HepG2 (cell line): Measurements from ENCODE around the gene AUNIP. TPM values are rescaled to one million over a fixed set of nuclear protein-coding genes. Genes with fewer than 3 reads are reported as not detected.

ENCODE experiments used
- ATF2 ChIP-seq: sonication (generic); formaldehyde crosslinking; IDR thresholded peaks from 2 replicates; pipeline ENCODE4 v1.4.0; 2020; ENCODE audit warnings: missing genetic modification reagents
- CAMTA2 ChIP-seq: sonication (generic); formaldehyde crosslinking; IDR thresholded peaks from 2 replicates; pipeline ENCODE4 v1.4.0; 2020; ENCODE audit warnings: mild to moderate bottlenecking, missing genetic modification reagents, borderline replicate concordance
- ERF ChIP-seq: IDR thresholded peaks from 2 replicates; pipeline ENCODE4 v1.6.1; 2018; ENCODE audit warnings: missing biosample characterization, missing genetic modification reagents
- EZH2 ChIP-seq: conservative IDR thresholded peaks from 2 replicates; pipeline ENCODE4 v1.6.1; 2012; ENCODE audit warnings: mild to moderate bottlenecking, low read depth, low read length, moderate library complexity
- HOXA5 ChIP-seq: sonication (generic); formaldehyde crosslinking; IDR thresholded peaks from 2 replicates; pipeline ENCODE4 v1.4.0; 2020; ENCODE audit warnings: missing genetic modification reagents
- KDM4B ChIP-seq: sonication (generic); formaldehyde crosslinking; IDR thresholded peaks from 2 replicates; pipeline ENCODE4 v1.4.0; 2020; ENCODE audit warnings: missing genetic modification reagents
- MED8 ChIP-seq: sonication (generic); formaldehyde crosslinking; IDR thresholded peaks from 2 replicates; pipeline ENCODE4 v1.8.1; 2023; ENCODE audit warnings: mild to moderate bottlenecking, missing genetic modification reagents; ENCODE audit not compliant: insufficient replicate concordance
- MXD1 ChIP-seq: sonication (generic); formaldehyde crosslinking; IDR thresholded peaks from 2 replicates; pipeline ENCODE4 v1.4.0; 2020; ENCODE audit warnings: mild to moderate bottlenecking, missing genetic modification reagents
- ONECUT2 ChIP-seq: sonication (generic); formaldehyde crosslinking; IDR thresholded peaks from 2 replicates; pipeline ENCODE4 v1.4.0; 2020; ENCODE audit warnings: missing genetic modification reagents
- SAFB2 ChIP-seq: sonication (generic); formaldehyde crosslinking; IDR thresholded peaks from 2 replicates; pipeline ENCODE4 v1.5.1; 2020; ENCODE audit warnings: missing genetic modification reagents, low read depth, mild to moderate bottlenecking, borderline replicate concordance
- SIX4 ChIP-seq: sonication (generic); formaldehyde crosslinking; IDR thresholded peaks from 2 replicates; pipeline ENCODE4 v1.4.0; 2020; ENCODE audit warnings: missing genetic modification reagents
- SKI ChIP-seq: fragments of 450-650 bp; IDR thresholded peaks from one replicate; pipeline ENCODE4 v1.6.1; 2018; ENCODE audit warnings: mild to moderate bottlenecking; ENCODE audit not compliant: partially characterized antibody
- SYNCRIP ChIP-seq: fragments of 200-400 bp; formaldehyde crosslinking; IDR thresholded peaks from 2 replicates; pipeline ENCODE4 v1.6.1; 2018; ENCODE audit warnings: mild to moderate bottlenecking, low read depth, low read length; ENCODE audit not compliant: insufficient read depth
- TFDP2 ChIP-seq: sonication (generic); formaldehyde crosslinking; IDR thresholded peaks from 2 replicates; pipeline ENCODE4 v1.4.0; 2020; ENCODE audit warnings: missing genetic modification reagents
- THRA ChIP-seq: sonication (generic); formaldehyde crosslinking; IDR thresholded peaks from 2 replicates; pipeline ENCODE4 v1.4.0; 2020; ENCODE audit warnings: missing genetic modification reagents, borderline replicate concordance
- U2AF1 ChIP-seq: fragments of 200-400 bp; formaldehyde crosslinking; optimal IDR thresholded peaks from 2 replicates; pipeline ENCODE3; 2017; ENCODE audit warnings: mild to moderate bottlenecking, low read depth, low read length
- XRCC5 ChIP-seq: fragments of 200-400 bp; formaldehyde crosslinking; optimal IDR thresholded peaks from 2 replicates; pipeline ENCODE3; 2017; ENCODE audit warnings: mild to moderate bottlenecking, low read length
- ZNF232 ChIP-seq: sonication (generic); formaldehyde crosslinking; IDR thresholded peaks from 2 replicates; pipeline ENCODE4 v1.4.0; 2020; ENCODE audit warnings: missing genetic modification reagents, borderline replicate concordance
- ZNF3 ChIP-seq: IDR thresholded peaks from 2 replicates; pipeline ENCODE4 v1.7.0; 2017; ENCODE audit warnings: inconsistent platforms
- ZNF512B ChIP-seq: sonication (generic); formaldehyde crosslinking; IDR thresholded peaks from 2 replicates; pipeline ENCODE4 v1.5.1; 2020; ENCODE audit warnings: missing genetic modification reagents, mild to moderate bottlenecking, borderline replicate concordance
- ZNF576 ChIP-seq: sonication (generic); formaldehyde crosslinking; IDR thresholded peaks from 2 replicates; pipeline ENCODE4 v1.4.0; 2020; ENCODE audit warnings: mild to moderate bottlenecking, missing genetic modification reagents
- ZNF772 ChIP-seq: sonication (generic); formaldehyde crosslinking; IDR thresholded peaks from 2 replicates; pipeline ENCODE4 v1.5.0; 2020; ENCODE audit warnings: mild to moderate bottlenecking, missing genetic modification reagents
- polyA plus RNA-seq, 8 experiments: library from polyadenylated mRNA; depleted of rRNA in 3 of 8; stranded (reverse) in 7 of 8; unstranded in 1 of 8; fragments of >200 nt; fragmentation: Illumina TruSeq in 4 of 8; extraction: Trizol in 4 of 8; gene quantifications; 2 replicates each; pipeline versions ENCODE4 v1.2.1 to v1.2.3, GENCODE V29; 2011 to 2016; ENCODE audit warnings: low read depth in 4 of 8, missing spikeins in 1 of 8, mixed read lengths in 1 of 8; ENCODE audit not compliant: insufficient read depth in 1 of 8
- total RNA-seq, 5 experiments: library from RNA; depleted of rRNA; stranded (reverse); fragments of >200 nt; fragmentation: Illumina TruSeq; extraction: Trizol; gene quantifications; 2 replicates each; pipeline ENCODE4 v1.2.3, GENCODE V29; 2016; ENCODE audit warnings: low read depth in 1 of 5

AUNIP gene
- total and polyA plus RNA-seq, 2 of the 13 experiments (the other 11 are each of a cell fraction or from before 2014, with no cell fraction given): 3.8 to 12.3 TPM

GRCh38 chr1:25875154-25875855 lies 16.0 kb upstream of the AUNIP start, which contains the start of gene PAQR7 (continued):
- no peak for TF ChIP-seq SYNCRIP
- TF ChIP-seq XRCC5: no peak
- TF ChIP-seq EZH2: no peak
- 0 out of 2 replicates have a peak, but pooled peaks have one; percentile 57 for TF ChIP-seq CAMTA2 (CRISPR knock-in tag)
- peak; percentile 61; the same call in 1 of the 2 replicates for TF ChIP-seq ZNF772
- TF ChIP-seq SKI: peak; percentile 50
- peak; percentile 94 for TF ChIP-seq ERF (CRISPR knock-in tag)
- peak; percentile 50; the same call in 1 of the 2 replicates for TF ChIP-seq HOXA5 (CRISPR knock-in tag)
- peak; percentile 92; the same call in 1 of the 2 replicates for TF ChIP-seq MXD1 (CRISPR knock-in tag)
- peak; percentile 17 for TF ChIP-seq U2AF1
- TF ChIP-seq ZNF576 (CRISPR knock-in tag): no peak
- no peak for TF ChIP-seq ONECUT2 (CRISPR knock-in tag)
- peak; percentile 56; the same call in 1 of the 2 replicates for TF ChIP-seq ZNF232
- peak; percentile 50; the same call in 1 of the 2 replicates for TF ChIP-seq ATF2 (CRISPR knock-in tag)
- no peak for TF ChIP-seq KDM4B (CRISPR knock-in tag)
- TF ChIP-seq ZNF3: peak; percentile 47; the same call in 1 of the 2 replicates
- no peak for TF ChIP-seq MED8 (CRISPR knock-in tag)
- TF ChIP-seq TFDP2: peak; percentile 95
- peak; percentile 69; the same call in 1 of the 2 replicates for TF ChIP-seq THRA (CRISPR knock-in tag)
- TF ChIP-seq ZNF512B (CRISPR knock-in tag): no peak
- TF ChIP-seq SAFB2 (CRISPR knock-in tag): peak; percentile 90
- no peak; the same call in 1 of the 2 replicates for TF ChIP-seq SIX4
